GM23338 (cell line): ENCODE data around the gene MYCBPAP. TPM values are rescaled to one million over a fixed set of nuclear protein-coding genes. Genes with fewer than 3 reads are reported as not detected.

Source experiments
- ATAC-seq: fragments of 200-7000 bp; cut with Tn5 transposase; 3 replicates; pipeline ENCODE4 v1.9.1; 2020
- DNase-seq: peaks from one replicate; pipeline ENCODE4 v3.0.0-alpha.2; 2015; ENCODE audit warnings: low spot score
- H2AFZ ChIP-seq: fragments of 200-600 bp; sonication (generic); 2 replicates; pipeline ENCODE4 v1.8.0; 2016; ENCODE audit warnings: antibody characterized with exemption, mild to moderate bottlenecking, moderate library complexity
- H3F3A ChIP-seq: fragments of 200-600 bp; sonication (generic); replicated peaks from 2 replicates; pipeline ENCODE4 v1.8.0; 2017; ENCODE audit warnings: antibody characterized with exemption, mixed run types, low read depth
- H3K27ac ChIP-seq: fragments of 200-600 bp; sonication (generic); 2 replicates; pipeline ENCODE4 v1.6.1; 2016; ENCODE audit warnings: low read depth
- H3K27me3 ChIP-seq: fragments of 200-600 bp; sonication (generic); 2 replicates; pipeline ENCODE4 v1.8.0; 2016; ENCODE audit warnings: mild to moderate bottlenecking, mixed run types, moderate library complexity; ENCODE audit not compliant: insufficient read depth
- H3K36me3 ChIP-seq: fragments of 200-600 bp; sonication (generic); 2 replicates; pipeline ENCODE4 v1.8.0; 2016; ENCODE audit warnings: mild to moderate bottlenecking; ENCODE audit not compliant: insufficient read depth
- H3K4me1 ChIP-seq: fragments of 200-600 bp; sonication (generic); 2 replicates; pipeline ENCODE4 v1.8.0; 2016; ENCODE audit warnings: mild to moderate bottlenecking, moderate library complexity; ENCODE audit not compliant: insufficient read depth
- H3K4me2 ChIP-seq: fragments of 200-600 bp; sonication (generic); 2 replicates; pipeline ENCODE4 v1.7.1; 2017; ENCODE audit warnings: mixed run types
- H3K4me3 ChIP-seq: fragments of 200-600 bp; sonication (generic); 2 replicates; pipeline ENCODE4 v1.6.1; 2016; ENCODE audit warnings: mixed run types
- H3K79me2 ChIP-seq: fragments of 200-600 bp; sonication (generic); replicated peaks from 2 replicates; pipeline ENCODE4 v1.8.0; 2017; ENCODE audit warnings: mild to moderate bottlenecking; ENCODE audit not compliant: insufficient read depth
- H3K9me2 ChIP-seq: fragments of 200-600 bp; sonication (generic); 2 replicates; pipeline ENCODE4 v1.8.0; 2017; ENCODE audit not compliant: insufficient read depth
- H4K20me1 ChIP-seq: fragments of 200-600 bp; sonication (generic); replicated peaks from 2 replicates; pipeline ENCODE4 v1.8.0; 2017; ENCODE audit warnings: mild to moderate bottlenecking; ENCODE audit not compliant: insufficient read depth
- H3K27ac Mint-ChIP-seq: 2 replicates; pipeline ENCODE4 v1.8.0; 2020; ENCODE audit warnings: inconsistent platforms, mild to moderate bottlenecking, moderate library complexity, mixed read lengths
- H3K27me3 Mint-ChIP-seq: 3 replicates; pipeline ENCODE4 v1.8.0; 2022; ENCODE audit warnings: low read depth, mild to moderate bottlenecking, moderate library complexity, mixed read lengths, inconsistent platforms; ENCODE audit not compliant: insufficient read depth, poor library complexity
- H3K36me3 Mint-ChIP-seq: 3 replicates; pipeline ENCODE4 v1.8.0; 2021; ENCODE audit warnings: low read depth, mild to moderate bottlenecking, inconsistent platforms, moderate library complexity, mixed read lengths
- H3K4me1 Mint-ChIP-seq: 3 replicates; pipeline ENCODE4 v1.8.0; 2020; ENCODE audit warnings: mild to moderate bottlenecking, inconsistent platforms, mixed read lengths
- H3K4me3 Mint-ChIP-seq: 3 replicates; pipeline ENCODE4 v1.8.0; 2021; ENCODE audit warnings: moderate library complexity, mild to moderate bottlenecking, inconsistent platforms, mixed read lengths
- H3K9me3 Mint-ChIP-seq: 3 replicates; pipeline ENCODE4 v1.8.0; 2020; ENCODE audit warnings: moderate library complexity, mild to moderate bottlenecking, inconsistent platforms, mixed read lengths
- CTCF ChIP-seq, 2 experiments: fragments of 200-600 bp in 1 of 2; sonication (generic) in 1 of 2; conservative IDR thresholded peaks; 2 replicates each; pipeline versions ENCODE4 v1.5.1 to v1.6.1; 2016 to 2017; ENCODE audit warnings: antibody characterized with exemption in 2 of 2, low read depth in 2 of 2, mild to moderate bottlenecking in 2 of 2, moderate library complexity in 1 of 2
- ETS1 ChIP-seq: IDR thresholded peaks from 2 replicates; pipeline ENCODE4 v1.6.1; 2016; ENCODE audit warnings: antibody characterized with exemption
- JUNB ChIP-seq: IDR thresholded peaks from one replicate; pipeline ENCODE4 v1.6.1; 2016; ENCODE audit warnings: antibody characterized with exemption; ENCODE audit not compliant: unreplicated experiment
- NANOG ChIP-seq: IDR thresholded peaks from 2 replicates; pipeline ENCODE4 v1.6.1; 2016; ENCODE audit warnings: antibody characterized with exemption, borderline replicate concordance
- POLR2AphosphoS5 ChIP-seq: IDR thresholded peaks from 2 replicates; pipeline ENCODE4 v1.6.1; 2016; ENCODE audit warnings: antibody characterized with exemption, low read depth
- REST ChIP-seq: IDR thresholded peaks from one replicate; pipeline ENCODE4 v1.6.1; 2018; ENCODE audit warnings: antibody characterized with exemption; ENCODE audit not compliant: unreplicated experiment
- STAT1 ChIP-seq: IDR thresholded peaks from one replicate; pipeline ENCODE4 v1.6.1; 2016; ENCODE audit warnings: antibody characterized with exemption; ENCODE audit not compliant: unreplicated experiment
- ZNF114 ChIP-seq: fragments of 250-450 bp; sonication (Bioruptor Pico); IDR thresholded peaks from 2 replicates; pipeline ENCODE4 v1.5.0; 2020; ENCODE audit warnings: mild to moderate bottlenecking, moderate library complexity
- polyA plus RNA-seq: library from polyadenylated mRNA; unstranded; fragments of >200 nt; fragmentation: Nextera tagmentation; extraction: Ambion mirVana; gene quantifications from 2 replicates; pipeline ENCODE4 v1.2.1, GENCODE V29; 2016
- total RNA-seq: library from RNA; depleted of rRNA; stranded (reverse); fragments of >200 nt; shearing (Covaris generic); gene quantifications from 2 replicates; pipeline ENCODE4 v1.2.3, GENCODE V29; 2014

The MYCBPAP gene
- total and polyA plus RNA-seq, 2 experiments from 2014 or later, result 0.63 to 1.7 TPM

- Mint-ChIP-seq H3K4me3 (peak overlapping the region; percentile 82), H3K9me3 (no peaks in the 10 kb centered on the region; the same call in 2 of the 3 replicates), H3K27ac (peak overlapping the region; percentile 27; the same call in 1 of the 2 replicates), H3K27me3 (peaks cover 30% of the 10 kb centered on the region), H3K4me1 (peaks cover 30% of the 10 kb centered on the region), H3K36me3 (peaks cover 5% of the 10 kb centered on the region; the same call in 1 of the 3 replicates)
- Histone ChIP-seq H4K20me1 (no peaks in the 10 kb centered on the region), H2AFZ (peak overlapping the region; percentile 98), H3F3A (0 out of 2 replicates have a peak, but pooled peaks cover 4% of the 10 kb centered on the region), H3K4me3 (peak overlapping the region; percentile 86), H3K36me3 (no peaks in the 10 kb centered on the region), H3K79me2 (no peaks in the 10 kb centered on the region), H3K27ac (no peak overlapping the region), H3K4me2 (peak overlapping the region; percentile 96), H3K9me2 (peaks cover 3% of the 10 kb centered on the region; the same call in 1 of the 2 replicates), H3K4me1 (peaks cover 19% of the 10 kb centered on the region), H3K27me3 (peaks cover 28% of the 10 kb centered on the region)
- peak; percentile 47 to 52 for TF ChIP-seq CTCF (conservative IDR thresholded peaks at IDR 0.05; ENCODE audit: low read depth in 2 of 2)
- TF ChIP-seq POLR2AphosphoS5, result no peak
- ATAC-seq (peak; percentile 78), DNase-seq (peak; percentile 76)
Observed at GRCh38 chr17:50534222-50534978, 26.2 kb downstream of the MYCBPAP start.

GRCh38 chr17:50534979-50535326 is 26.7 kb downstream of the MYCBPAP start:
- Histone ChIP-seq H3F3A (0 out of 2 replicates have a peak, but pooled peaks cover 4% of the 10 kb centered on the region), H3K27ac (no peak overlapping the region), H2AFZ (no peak overlapping the region), H3K9me2 (peaks cover 1% of the 10 kb centered on the region; the same call in 1 of the 2 replicates), H3K4me3 (no peak overlapping the region), H3K36me3 (no peaks in the 10 kb centered on the region), H4K20me1 (no peaks in the 10 kb centered on the region), H3K4me1 (peaks cover 19% of the 10 kb centered on the region), H3K79me2 (no peaks in the 10 kb centered on the region), H3K27me3 (peaks cover 28% of the 10 kb centered on the region), H3K4me2 (0 out of 2 replicates have a peak overlapping the region, but pooled peaks have one; percentile 96)
- DNase-seq (no peak), ATAC-seq (no peak)
- Mint-ChIP-seq H3K27ac (no peak overlapping the region), H3K36me3 (peaks cover 8% of the 10 kb centered on the region; the same call in 2 of the 3 replicates), H3K4me1 (peaks cover 33% of the 10 kb centered on the region), H3K27me3 (peaks cover 30% of the 10 kb centered on the region), H3K9me3 (no peaks in the 10 kb centered on the region; the same call in 2 of the 3 replicates), H3K4me3 (peak overlapping the region; percentile 48)
- no peak for TF ChIP-seq POLR2AphosphoS5
- TF ChIP-seq STAT1, result no peak

- Histone ChIP-seq H4K20me1 (no peaks in the 10 kb centered on the region), H3K4me3 (no peak overlapping the region), H3K27ac (no peak overlapping the region), H3K4me1 (peaks cover 19% of the 10 kb centered on the region), H3K27me3 (peaks cover 28% of the 10 kb centered on the region), H3K9me2 (no peaks in the 10 kb centered on the region), H3K4me2 (no peak overlapping the region), H3K36me3 (no peaks in the 10 kb centered on the region), H3F3A (0 out of 2 replicates have a peak, but pooled peaks cover 4% of the 10 kb centered on the region), H2AFZ (no peak overlapping the region), H3K79me2 (no peaks in the 10 kb centered on the region)
- Mint-ChIP-seq H3K27ac (no peak overlapping the region), H3K36me3 (peaks cover 8% of the 10 kb centered on the region; the same call in 2 of the 3 replicates), H3K4me1 (peaks cover 37% of the 10 kb centered on the region), H3K4me3 (peak overlapping the region; percentile 16; the same call in 1 of the 3 replicates), H3K27me3 (peaks cover 30% of the 10 kb centered on the region), H3K9me3 (no peaks in the 10 kb centered on the region; the same call in 2 of the 3 replicates)
- ATAC-seq, result no peak
- TF ChIP-seq CTCF (conservative IDR thresholded peaks at IDR 0.05; ENCODE audit: low read depth in 2 of 2) (no peak), ETS1 (no peak), POLR2AphosphoS5 (no peak), NANOG (no peak), REST (no peak), JUNB (no peak), STAT1 (no peak), ZNF114 (no peak)
- no peak for DNase-seq
Observed at GRCh38 chr17:50535407-50535806, 27.2 kb downstream of the MYCBPAP start.
